GM13976 (cell line): ENCODE data around the gene EIF2D.

Experiments used
- DNase-seq: peaks from one replicate; pipeline ENCODE4 v3.0.0; 2012; ENCODE audit warnings: low spot score
- CTCF ChIP-seq: IDR thresholded peaks from 2 replicates; pipeline ENCODE4 v1.5.1; 2012; ENCODE audit warnings: borderline replicate concordance, mild to moderate bottlenecking; ENCODE audit not compliant: insufficient read depth; ENCODE audit errors: extremely low read depth, missing control alignments, control extremely low read depth
- in situ Hi-C: fragments of 300-500 bp; cut with MboI; formaldehyde crosslinking; loops from one replicate; pipeline ENCODE4 v1.12.0; 2022; ENCODE audit warnings: low sequenced_read_pairs, mixed read lengths, inconsistent platforms; ENCODE audit not compliant: unreplicated experiment

Gene EIF2D

GRCh38 chr1:206573319-206573718, 38.9 kb downstream of the EIF2D start:
- no peak for TF ChIP-seq CTCF
- in situ Hi-C loops, result no loop called here
- no peak for DNase-seq

DNA sequence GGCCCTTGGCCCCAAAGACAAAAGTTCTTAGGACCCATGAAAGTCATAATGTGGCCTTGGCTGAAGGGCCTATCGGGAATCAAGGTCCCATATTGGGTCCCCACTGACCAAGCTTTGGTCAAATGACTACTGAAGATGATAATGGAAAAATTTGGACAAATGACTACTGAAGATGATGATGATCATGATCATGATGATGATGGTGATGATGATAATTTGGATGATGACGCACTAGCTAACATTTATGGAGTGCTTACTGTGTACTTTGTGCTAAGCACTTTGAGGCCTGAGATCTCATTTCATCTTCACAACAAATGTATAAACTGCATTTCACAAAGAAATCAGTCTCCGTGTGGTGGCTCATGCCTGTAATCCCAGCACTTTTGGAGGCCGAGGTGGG, 39.4 kb downstream of the EIF2D start:
- TF ChIP-seq CTCF, result no peak
- no peak for DNase-seq
- in situ Hi-C loops, result no loop called here

GRCh38 chr1:206570529-206570928, 41.7 kb downstream of the EIF2D start:
- no peak for TF ChIP-seq CTCF
- in situ Hi-C loops, result no loop called here
- DNase-seq, result no peak

- no peak for DNase-seq
- TF ChIP-seq CTCF, result no peak
- in situ Hi-C loops, result no loop called here
Measured at GRCh38 chr1:206569556-206569955, 42.7 kb downstream of the EIF2D start.

DNA sequence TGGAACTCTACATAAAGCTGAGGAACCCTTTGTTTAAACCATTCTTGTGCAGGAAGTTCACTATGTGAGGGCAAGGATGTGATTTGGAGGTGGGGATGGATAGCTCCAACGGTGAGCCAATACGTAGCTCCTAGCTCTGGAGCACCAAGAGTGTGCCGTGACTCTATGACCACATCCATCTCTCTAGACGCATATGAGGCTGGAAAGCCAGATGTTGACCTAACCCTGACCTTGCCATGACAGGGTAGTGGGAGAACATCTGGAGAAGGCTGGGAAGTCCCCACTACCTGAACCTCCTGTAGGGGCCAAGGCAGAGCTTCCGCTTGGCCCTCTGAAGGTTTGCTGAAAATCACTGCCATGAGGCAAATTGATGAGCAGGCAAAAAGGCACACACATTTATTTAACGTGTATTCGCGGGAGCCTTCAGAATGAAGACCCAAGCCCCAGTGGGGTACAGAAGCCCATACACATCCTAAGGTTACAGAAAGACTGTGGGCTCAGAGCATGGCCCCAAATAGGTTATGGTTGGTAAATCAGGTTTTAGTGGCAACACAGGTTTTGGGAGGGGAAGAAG, 43.4 kb downstream of the EIF2D start:
- no peak for DNase-seq
- in situ Hi-C loops, result no loop called here
- no peak for TF ChIP-seq CTCF

DNA sequence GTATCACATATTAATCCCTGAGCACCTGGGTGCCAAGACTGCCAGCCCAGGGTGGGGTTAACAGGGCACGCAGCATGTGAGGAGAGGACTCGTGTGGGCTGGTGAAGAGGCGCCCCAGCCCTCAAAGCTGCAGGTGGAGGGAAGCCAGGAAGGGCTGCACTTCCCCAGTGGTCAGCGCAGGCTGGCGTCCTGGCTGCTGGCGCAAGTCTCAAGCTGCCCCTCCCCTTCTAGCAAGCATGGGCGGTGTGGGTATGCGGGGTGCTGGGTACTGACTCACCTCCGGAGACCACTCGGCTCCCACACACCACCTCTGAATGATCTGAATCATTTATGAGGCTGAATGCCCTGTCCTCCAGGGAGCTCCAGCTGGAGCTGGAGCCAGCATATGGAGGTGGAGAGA, 44.0 kb downstream of the EIF2D start:
- no peak for DNase-seq
- no peak for TF ChIP-seq CTCF
- in situ Hi-C loops, result no loop called here

GRCh38 chr1:206566999-206567398, 45.3 kb downstream of the EIF2D start:
- in situ Hi-C loops, result no loop called here

More at GRCh38 chr1:206566999-206567398, 45.3 kb downstream of the EIF2D start:
- no peak for DNase-seq
- TF ChIP-seq CTCF, result no peak
